ENCODE results near the gene MANSC4. TPM values are rescaled to one million over a fixed set of nuclear protein-coding genes. Genes with fewer than 3 reads are reported as not detected.

MANSC4 gene
- total and polyA plus RNA-seq, 9 of the 15 experiments (the other 6 are each of a cell fraction or from before 2014, with no cell fraction given) = not detected

GRCh38 chr12:27818401-27818918 is 38.4 kb upstream of the MANSC4 start (continued):
- TF ChIP-seq POU5F1 (IDR thresholded peaks at IDR 0.05; ENCODE audit: borderline replicate concordance, low read depth, low read length, partially characterized antibody) (no peak), ZNF143 (CRISPR knock-in tag; IDR thresholded peaks at IDR 0.05) (no peak), MTA1 (IDR thresholded peaks at IDR 0.05; ENCODE audit: borderline replicate concordance) (no peak), TARDBP (IDR thresholded peaks at IDR 0.05) (no peak), CBFB (CRISPR knock-in tag; IDR thresholded peaks at IDR 0.05) (no peak), ETV5 (CRISPR knock-in tag; IDR thresholded peaks at IDR 0.05; ENCODE audit: low read depth) (no peak), SMARCC2 (IDR thresholded peaks at IDR 0.05; ENCODE audit: low read depth) (no peak), ZC3H8 (IDR thresholded peaks at IDR 0.05) (no peak), ATF3 (IDR thresholded peaks at IDR 0.05) (no peak), ATF3 (CRISPR knock-in tag; conservative IDR thresholded peaks at IDR 0.05) (no peak), NFE2 (IDR thresholded peaks at IDR 0.05; ENCODE audit: low read depth) (peak; percentile 72), MXD1 (CRISPR knock-in tag; IDR thresholded peaks at IDR 0.05; ENCODE audit: borderline replicate concordance, poor library complexity, severe bottlenecking) (peak; percentile 67), ZNF395 (CRISPR knock-in tag; IDR thresholded peaks at IDR 0.05) (peak; percentile 90), MYNN (IDR thresholded peaks at IDR 0.05) (no peak), MYNN (CRISPR knock-in tag; IDR thresholded peaks at IDR 0.05) (no peak), FOXA3 (CRISPR knock-in tag; conservative IDR thresholded peaks at IDR 0.05 in 1 of 2, IDR thresholded peaks at IDR 0.05 in 1 of 2) (peak in 1 of 2 experiments; percentile 51; a peak in 1 of 4 replicates), ZNF668 (CRISPR knock-in tag; IDR thresholded peaks at IDR 0.05) (peak; percentile 95), HOMEZ (CRISPR knock-in tag; IDR thresholded peaks at IDR 0.05) (no peak), ZNF41 (CRISPR knock-in tag; conservative IDR thresholded peaks at IDR 0.05) (peak; percentile 88), L3MBTL2 (IDR thresholded peaks at IDR 0.05) (no peak), SMAD4 (CRISPR knock-in tag; conservative IDR thresholded peaks at IDR 0.05) (peak; percentile 96), CBFA2T3 (IDR thresholded peaks at IDR 0.05) (peak; percentile 42; the same call in 1 of the 2 replicates), GATAD2B (IDR thresholded peaks at IDR 0.05; ENCODE audit: borderline replicate concordance) (no peak), STAT6 (CRISPR knock-in tag; IDR thresholded peaks at IDR 0.05) (no peak)

Data from K562 (cell line).